ENCODE data around the gene TGFBR3. TPM values are rescaled to one million over a fixed set of nuclear protein-coding genes. Genes with fewer than 3 reads are reported as not detected.

TGFBR3 gene
- total RNA-seq, 1 experiment from 2014 or later: 12.2 TPM

- no peak overlapping the region for H3K4me3 ChIP-seq (ENCODE audit: low read depth, low read length)
- H3K27me3 Mint-ChIP-seq (ENCODE audit: insufficient read depth, unreplicated experiment): no peaks in the 10 kb centered on the region
- no peaks in the 10 kb centered on the region for H3K4me1 ChIP-seq
- ChIA-PET POLR2A (no interaction called here), CTCF (no interaction called here)
- H3K27me3 ChIP-seq (replicated peaks; ENCODE audit: control insufficient read depth, insufficient read depth, low read length): no peaks in the 10 kb centered on the region
- TF ChIP-seq, protein P1, sequence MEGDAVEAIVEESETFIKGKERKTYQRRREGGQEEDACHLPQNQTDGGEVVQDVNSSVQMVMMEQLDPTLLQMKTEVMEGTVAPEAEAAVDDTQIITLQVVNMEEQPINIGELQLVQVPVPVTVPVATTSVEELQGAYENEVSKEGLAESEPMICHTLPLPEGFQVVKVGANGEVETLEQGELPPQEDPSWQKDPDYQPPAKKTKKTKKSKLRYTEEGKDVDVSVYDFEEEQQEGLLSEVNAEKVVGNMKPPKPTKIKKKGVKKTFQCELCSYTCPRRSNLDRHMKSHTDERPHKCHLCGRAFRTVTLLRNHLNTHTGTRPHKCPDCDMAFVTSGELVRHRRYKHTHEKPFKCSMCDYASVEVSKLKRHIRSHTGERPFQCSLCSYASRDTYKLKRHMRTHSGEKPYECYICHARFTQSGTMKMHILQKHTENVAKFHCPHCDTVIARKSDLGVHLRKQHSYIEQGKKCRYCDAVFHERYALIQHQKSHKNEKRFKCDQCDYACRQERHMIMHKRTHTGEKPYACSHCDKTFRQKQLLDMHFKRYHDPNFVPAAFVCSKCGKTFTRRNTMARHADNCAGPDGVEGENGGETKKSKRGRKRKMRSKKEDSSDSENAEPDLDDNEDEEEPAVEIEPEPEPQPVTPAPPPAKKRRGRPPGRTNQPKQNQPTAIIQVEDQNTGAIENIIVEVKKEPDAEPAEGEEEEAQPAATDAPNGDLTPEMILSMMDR (IDR thresholded peaks at IDR 0.05; ENCODE audit: insufficient read depth in 1 of 2, low read depth in 1 of 2, low read length in 1 of 2, severe bottlenecking in 1 of 2, unreplicated experiment in 1 of 2): no peak
- H3K27ac Mint-ChIP-seq (ENCODE audit: unreplicated experiment): no peak overlapping the region
- H3K4me3 Mint-ChIP-seq (ENCODE audit: unreplicated experiment): no peak overlapping the region
- H3K9me3 Mint-ChIP-seq (ENCODE audit: unreplicated experiment): no peaks in the 10 kb centered on the region
- peaks cover 7% of the 10 kb centered on the region for H3K4me1 Mint-ChIP-seq (ENCODE audit: low read depth, unreplicated experiment)
- H3K36me3 ChIP-seq (ENCODE audit: control insufficient read depth, insufficient read depth, low read length): no peaks in the 10 kb centered on the region
- BruUV-seq (replicated peaks): no TSS peak
- no peak for DNase-seq
- no peaks in the 10 kb centered on the region for H3K9me3 ChIP-seq
- H3K36me3 Mint-ChIP-seq (ENCODE audit: insufficient read depth, unreplicated experiment): no peaks in the 10 kb centered on the region
- intact Hi-C loops (cut with micrococcal nuclease; ENCODE audit: unreplicated experiment): loop anchor here (5.0 to 10.0 kb wide), 2 partner anchors 266 to 369 kb away; no protein-coding TSS in a partner anchor
Observed at GRCh38 chr1:91881280-91881679, 4.7 kb downstream of the TGFBR3 start.

- no peak for DNase-seq
- Mint-ChIP-seq H3K27me3 (ENCODE audit: insufficient read depth, unreplicated experiment) (no peaks in the 10 kb centered on the region), H3K4me3 (ENCODE audit: unreplicated experiment) (no peak overlapping the region), H3K27ac (ENCODE audit: unreplicated experiment) (no peak overlapping the region), H3K4me1 (ENCODE audit: low read depth, unreplicated experiment) (peaks cover 19% of the 10 kb centered on the region), H3K9me3 (ENCODE audit: unreplicated experiment) (no peaks in the 10 kb centered on the region), H3K36me3 (ENCODE audit: insufficient read depth, unreplicated experiment) (no peaks in the 10 kb centered on the region)
- intact Hi-C loops (cut with micrococcal nuclease; ENCODE audit: unreplicated experiment): loop anchor here (5.0 to 10.0 kb wide), 2 partner anchors 265 to 367 kb away; no protein-coding TSS in a partner anchor
- H3K4me1 ChIP-seq: no peaks in the 10 kb centered on the region
- no peaks in the 10 kb centered on the region for H3K36me3 ChIP-seq (ENCODE audit: control insufficient read depth, insufficient read depth, low read length)
- CTCF ChIA-PET: no interaction called here
- no peak overlapping the region for H3K4me3 ChIP-seq (ENCODE audit: low read depth, low read length)
- TF ChIP-seq, protein P1 (IDR thresholded peaks at IDR 0.05; ENCODE audit: insufficient read depth in 1 of 2, low read depth in 1 of 2, low read length in 1 of 2, severe bottlenecking in 1 of 2, unreplicated experiment in 1 of 2): no peak
- H3K27me3 ChIP-seq (replicated peaks; ENCODE audit: control insufficient read depth, insufficient read depth, low read length): no peaks in the 10 kb centered on the region
- POLR2A ChIA-PET: no interaction called here
- no peaks in the 10 kb centered on the region for H3K9me3 ChIP-seq
- BruUV-seq (replicated peaks): no TSS peak
Observed at GRCh38 chr1:91879733-91880132, 6.2 kb downstream of the TGFBR3 start.

GRCh38 chr1:91877574-91878208 lies 8.3 kb downstream of the TGFBR3 start:
- Mint-ChIP-seq H3K27me3 (ENCODE audit: insufficient read depth, unreplicated experiment) (no peaks in the 10 kb centered on the region), H3K27ac (ENCODE audit: unreplicated experiment) (no peak overlapping the region), H3K36me3 (ENCODE audit: insufficient read depth, unreplicated experiment) (no peaks in the 10 kb centered on the region), H3K4me3 (ENCODE audit: unreplicated experiment) (no peak overlapping the region), H3K9me3 (ENCODE audit: unreplicated experiment) (no peaks in the 10 kb centered on the region), H3K4me1 (ENCODE audit: low read depth, unreplicated experiment) (peaks cover 12% of the 10 kb centered on the region)
- ChIA-PET POLR2A (no interaction called here), CTCF (no interaction called here)
- DNase-seq: no peak
- Histone ChIP-seq H3K27me3 (replicated peaks; ENCODE audit: control insufficient read depth, insufficient read depth, low read length) (no peaks in the 10 kb centered on the region), H3K9me3 (no peaks in the 10 kb centered on the region), H3K4me1 (no peaks in the 10 kb centered on the region), H3K36me3 (ENCODE audit: control insufficient read depth, insufficient read depth, low read length) (no peaks in the 10 kb centered on the region), H3K4me3 (ENCODE audit: low read depth, low read length) (no peak overlapping the region)
- intact Hi-C loops (cut with micrococcal nuclease; ENCODE audit: unreplicated experiment): no loop called here
- TF ChIP-seq, protein P1 (IDR thresholded peaks at IDR 0.05; ENCODE audit: insufficient read depth in 1 of 2, low read depth in 1 of 2, low read length in 1 of 2, severe bottlenecking in 1 of 2, unreplicated experiment in 1 of 2): no peak
- no TSS peak for BruUV-seq (replicated peaks)
